ENCODE data around the gene OR7G3. TPM values are rescaled to one million over a fixed set of nuclear protein-coding genes. Genes with fewer than 3 reads are reported as not detected.

Gene OR7G3
- total RNA-seq, 1 experiment from 2014 or later = not detected

- no peak for DNase-seq (ENCODE audit: low spot score)
Observed at GRCh38 chr19:9107375-9107774, 19.4 kb downstream of the OR7G3 start, which contains the start of gene OR7G2. TSS of gene OR7G2 (minus strand) at chr19:9107475. CDS start at chr19:9103243, 4,232 bp downstream.

- no peak for DNase-seq (ENCODE audit: low spot score)
Observed at GRCh38 chr19:9086761-9087160, 40.0 kb downstream of the OR7G3 start, which contains the start of gene OR1M1. TSS of gene OR1M1 (plus strand) at chr19:9087061. CDS start at chr19:9093245, 6,184 bp downstream.

GRCh38 chr19:9078651-9079050 lies 48.1 kb downstream of the OR7G3 start:
- DNase-seq (ENCODE audit: low spot score) = no peak

- DNase-seq (ENCODE audit: low spot score) = no peak
Observed at GRCh38 chr19:9076901-9077300, 49.8 kb downstream of the OR7G3 start.

Small RNAs within 50 kb of the gene (small RNA-seq; reads per million reads assigned to genes)
- not detected for gene OR1M4P

Other genes with a start within 250 kb of the OR7G3 start
- gene MUC16, start 116.5 kb downstream of the OR7G3 start, total RNA-seq (2014; rRNA removed; shearing (Covaris generic)) = 0.03 TPM in 2 replicates
- not detected in 2 replicates for gene OR1M1, start 39.9 kb downstream of the OR7G3 start, total RNA-seq (2014; rRNA removed; shearing (Covaris generic))
- not detected in 2 replicates for gene OR7G2, start 19.5 kb downstream of the OR7G3 start, total RNA-seq (2014; rRNA removed; shearing (Covaris generic))
- not detected in 2 replicates for gene OR7G1, start 11.2 kb downstream of the OR7G3 start, total RNA-seq (2014; rRNA removed; shearing (Covaris generic))
- gene ZNF317, start 13.4 kb upstream of the OR7G3 start, total RNA-seq (2014; rRNA removed; shearing (Covaris generic)) = 13.6 and 18.2 TPM in 2 replicates
- not detected in 2 replicates for gene OR7D2, start 52.0 kb upstream of the OR7G3 start, total RNA-seq (2014; rRNA removed; shearing (Covaris generic))
- not detected in 2 replicates for gene OR7D4, start 92.6 kb upstream of the OR7G3 start, total RNA-seq (2014; rRNA removed; shearing (Covaris generic))
- not detected in 2 replicates for gene OR7E24, start 124.0 kb upstream of the OR7G3 start, total RNA-seq (2014; rRNA removed; shearing (Covaris generic))
- 2.1 and 9.4 TPM in 2 replicates for gene ZNF699, start 182.9 kb upstream of the OR7G3 start, total RNA-seq (2014; rRNA removed; shearing (Covaris generic))
- gene ZNF559, start 197.2 kb upstream of the OR7G3 start, total RNA-seq (2014; rRNA removed; shearing (Covaris generic)) = 0.74 and 1.1 TPM in 2 replicates
- 0.03 and 0.18 TPM in 2 replicates for gene ZNF177, start 236.1 kb upstream of the OR7G3 start, total RNA-seq (2014; rRNA removed; shearing (Covaris generic))